Measurements from ENCODE around the gene PIP5KL1. TPM values are rescaled to one million over a fixed set of nuclear protein-coding genes. Genes with fewer than 3 reads are reported as not detected.

The PIP5KL1 gene
- total RNA-seq, 2 experiments from 2014 or later: 0.95 to 4.4 TPM

GRCh38 chr9:127953768-127954505 is 23.4 kb upstream of the PIP5KL1 start:
- peaks cover 52% of the 10 kb centered on the region for H3K36me3 ChIP-seq (ENCODE audit: insufficient read depth, low read length)
- no peak for TF ChIP-seq CTCF (conservative IDR thresholded peaks at IDR 0.05; ENCODE audit: low read length)
- no peak for TF ChIP-seq EZH2phosphoT487 (IDR thresholded peaks at IDR 0.05; ENCODE audit: borderline replicate concordance, low read depth, low read length)
- BruUV-seq (replicated peaks): no TSS peak
- H2AFZ ChIP-seq (ENCODE audit: low read length): no peak overlapping the region
- peaks cover 69% of the 10 kb centered on the region for H3K79me2 ChIP-seq (ENCODE audit: insufficient read depth, low read depth, low read length)
- no peaks in the 10 kb centered on the region; the same call in 1 of the 2 replicates for H3K9me3 ChIP-seq (ENCODE audit: low read length)
- H3K27ac ChIP-seq (ENCODE audit: low read depth, low read length, poor library complexity, severe bottlenecking): no peak overlapping the region
- no peak for DNase-seq (ENCODE audit: low spot score)
- ChIA-PET POLR2A (interaction anchor here (1.2 to 3.5 kb wide), 2 partner anchors 8 to 81 kb away, joined by 3 to 12 read pairs; no protein-coding TSS in a partner anchor), CTCF (ENCODE audit: unreplicated experiment) (interaction anchor here (0.6 to 3.0 kb wide), 4 partner anchors 10 to 80 kb away, joined by 3 to 15 read pairs (median 5); no protein-coding TSS in a partner anchor)
- H3K4me1 ChIP-seq (ENCODE audit: insufficient read depth, low read length, poor library complexity, severe bottlenecking): peaks cover 16% of the 10 kb centered on the region
- H4K20me1 ChIP-seq (ENCODE audit: insufficient read depth, low read length): 0 out of 2 replicates have a peak, but pooled peaks cover 9% of the 10 kb centered on the region
- H3K4me2 ChIP-seq (ENCODE audit: low read length): no peak overlapping the region
- no peaks in the 10 kb centered on the region for H3K9me2 ChIP-seq (ENCODE audit: insufficient read depth, low read length)
- intact Hi-C loops (cut with micrococcal nuclease; ENCODE audit: unreplicated experiment): no loop called here
- no peak overlapping the region for H3K4me3 ChIP-seq (ENCODE audit: low read depth, low read length, poor library complexity, severe bottlenecking)

GRCh38 chr9:127953154-127953553 is 22.6 kb upstream of the PIP5KL1 start:
- no TSS peak for BruUV-seq (replicated peaks)
- Histone ChIP-seq H4K20me1 (ENCODE audit: insufficient read depth, low read length) (0 out of 2 replicates have a peak, but pooled peaks cover 9% of the 10 kb centered on the region), H3K4me2 (ENCODE audit: low read length) (no peak overlapping the region), H3K4me1 (ENCODE audit: insufficient read depth, low read length, poor library complexity, severe bottlenecking) (peaks cover 16% of the 10 kb centered on the region), H3K9me3 (ENCODE audit: low read length) (no peaks in the 10 kb centered on the region; the same call in 1 of the 2 replicates), H2AFZ (ENCODE audit: low read length) (no peak overlapping the region), H3K4me3 (ENCODE audit: low read depth, low read length, poor library complexity, severe bottlenecking) (no peak overlapping the region), H3K27ac (ENCODE audit: low read depth, low read length, poor library complexity, severe bottlenecking) (no peak overlapping the region), H3K9me2 (ENCODE audit: insufficient read depth, low read length) (no peaks in the 10 kb centered on the region), H3K79me2 (ENCODE audit: insufficient read depth, low read depth, low read length) (peaks cover 61% of the 10 kb centered on the region), H3K36me3 (ENCODE audit: insufficient read depth, low read length) (peaks cover 50% of the 10 kb centered on the region)
- CTCF ChIA-PET (ENCODE audit: unreplicated experiment): no interaction called here
- TF ChIP-seq EZH2phosphoT487 (IDR thresholded peaks at IDR 0.05; ENCODE audit: borderline replicate concordance, low read depth, low read length) (no peak), CTCF (conservative IDR thresholded peaks at IDR 0.05; ENCODE audit: low read length) (no peak)
- POLR2A ChIA-PET: interaction anchor here (0.7 kb wide), 1 partner anchor 22 kb away, joined by 3 read pairs; no protein-coding TSS in a partner anchor
- intact Hi-C loops (cut with micrococcal nuclease; ENCODE audit: unreplicated experiment): no loop called here
- DNase-seq (ENCODE audit: low spot score): no peak

Measured in OCI-LY7 (cell line).